ENCODE results near the gene CSTB.

The CSTB gene

GRCh38 chr21:43810505-43811261, 34.6 kb upstream of the CSTB start:
- peak; percentile 94 for DNase-seq

GRCh38 chr21:43809853-43810504, 33.9 kb upstream of the CSTB start:
- DNase-seq, result no peak

GRCh38 chr21:43809346-43809799, 33.3 kb upstream of the CSTB start:
- DNase-seq, result no peak

- DNase-seq, result no peak
Observed at GRCh38 chr21:43808832-43809251, 32.7 kb upstream of the CSTB start.

- no peak for DNase-seq
Observed at GRCh38 chr21:43808367-43808766, 32.3 kb upstream of the CSTB start.

- DNase-seq, result no peak
Observed at GRCh38 chr21:43806017-43806710, 30.1 kb upstream of the CSTB start.

- DNase-seq, result no peak
Observed at GRCh38 chr21:43805275-43805800, 29.2 kb upstream of the CSTB start.

GRCh38 chr21:43803558-43804300, 27.6 kb upstream of the CSTB start:
- no peak for DNase-seq

GRCh38 chr21:43802713-43803313, 26.7 kb upstream of the CSTB start:
- no peak for DNase-seq

- DNase-seq, result no peak
Observed at GRCh38 chr21:43801006-43801783, 25.1 kb upstream of the CSTB start.

GRCh38 chr21:43800566-43800965, 24.5 kb upstream of the CSTB start:
- no peak for DNase-seq

- no peak for DNase-seq
Observed at GRCh38 chr21:43800124-43800523, 24.0 kb upstream of the CSTB start.

GRCh38 chr21:43799301-43799840, 23.3 kb upstream of the CSTB start:
- DNase-seq, result no peak

- DNase-seq, result no peak
Observed at GRCh38 chr21:43797925-43798715, 22.0 kb upstream of the CSTB start.

GRCh38 chr21:43797415-43797814, 21.3 kb upstream of the CSTB start:
- DNase-seq, result no peak

GRCh38 chr21:43794857-43795256, 18.7 kb upstream of the CSTB start:
- no peak for DNase-seq

GRCh38 chr21:43794311-43794710, 18.2 kb upstream of the CSTB start:
- no peak for DNase-seq

GRCh38 chr21:43793243-43793642, 17.1 kb upstream of the CSTB start:
- DNase-seq, result no peak

GRCh38 chr21:43792406-43792805, 16.3 kb upstream of the CSTB start:
- no peak for DNase-seq

GRCh38 chr21:43790010-43790524, 14.0 kb upstream of the CSTB start:
- DNase-seq, result no peak
